ENCODE results near the gene TACC2.

The TACC2 gene

DNA sequence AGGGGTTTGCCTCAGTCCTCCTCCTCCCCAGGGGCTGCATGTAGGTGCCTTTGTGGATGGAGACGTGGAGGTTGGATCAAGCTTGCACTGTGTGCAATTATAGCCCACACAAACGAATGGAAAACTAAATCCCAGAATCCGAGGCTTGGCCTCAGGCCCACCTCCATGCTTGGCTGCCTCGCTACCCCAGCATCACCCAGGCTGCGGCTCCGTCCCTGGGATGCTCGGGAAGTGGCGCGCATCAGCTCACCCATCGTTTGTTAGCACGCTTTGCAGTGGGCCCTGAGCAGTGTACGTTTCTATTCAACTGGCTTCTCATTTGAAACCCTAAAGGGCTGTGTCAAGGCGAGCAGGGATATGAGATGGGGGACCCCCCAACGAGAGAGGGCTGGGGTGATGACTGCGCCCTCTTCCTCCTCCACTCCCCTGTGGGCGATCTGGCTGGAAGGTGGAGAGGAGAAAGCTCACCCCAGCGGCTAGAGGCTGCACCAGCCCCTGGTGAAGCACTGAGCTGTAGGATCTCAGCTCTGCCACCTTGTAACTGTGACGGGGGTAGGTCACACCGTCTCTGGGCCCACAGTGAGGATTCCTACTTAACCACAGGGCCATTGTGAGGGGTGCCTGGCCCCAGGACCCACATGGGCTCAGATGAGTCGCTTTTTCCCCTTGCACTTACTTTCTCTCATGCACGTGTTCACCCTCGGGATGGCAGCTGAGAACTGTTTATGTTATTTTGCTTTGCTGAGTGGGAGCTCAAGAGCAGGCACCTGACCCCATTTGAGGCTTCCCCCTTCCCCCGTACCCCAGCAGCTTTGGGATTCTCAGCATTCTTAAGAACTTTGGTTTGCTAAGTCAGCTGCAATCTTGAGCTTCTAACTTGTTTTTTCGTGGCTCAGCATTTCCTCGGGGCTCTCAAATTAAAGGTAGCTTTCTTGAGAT, 269.4 kb downstream of the TACC2 start:
- DNase-seq, result no peak

- no peak for DNase-seq
These were observed 270.1 kb downstream of the TACC2 start for GRCh38 chr10:122259075-122259466.

GRCh38 chr10:122261584-122261983, 272.6 kb downstream of the TACC2 start:
- DNase-seq, result no peak

- no peak for DNase-seq
These were observed 275.0 kb downstream of the TACC2 start for GRCh38 chr10:122263971-122264370.

DNA sequence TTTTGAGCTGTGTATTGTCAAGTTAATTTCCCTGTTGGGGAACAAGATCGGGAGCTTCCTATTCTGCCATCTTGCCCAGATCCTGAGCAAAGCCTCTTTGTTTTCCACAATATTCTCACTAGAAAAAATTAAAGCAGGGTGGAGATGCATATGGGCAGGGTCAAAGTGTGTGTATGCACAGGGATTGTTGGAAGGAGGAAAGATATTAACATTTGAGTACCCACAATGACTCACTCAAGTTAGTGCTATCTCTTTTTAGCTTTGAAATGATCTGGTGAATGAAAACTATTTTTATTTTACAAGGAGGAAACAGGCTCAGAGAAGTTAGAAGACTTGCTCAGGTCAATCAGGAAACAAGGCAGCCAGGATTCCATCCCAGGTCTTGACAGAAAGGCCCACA, 275.5 kb downstream of the TACC2 start:
- DNase-seq, result no peak

GRCh38 chr10:122264931-122265330, 276.0 kb downstream of the TACC2 start:
- no peak for DNase-seq

GRCh38 chr10:122265896-122266295, 276.9 kb downstream of the TACC2 start:
- no peak for DNase-seq

GRCh38 chr10:122267849-122268737, 279.1 kb downstream of the TACC2 start:
- DNase-seq, result peak in 2 of 6 experiments; percentile 2 to 6

GRCh38 chr10:122269059-122269687, 280.2 kb downstream of the TACC2 start:
- DNase-seq, result no peak

GRCh38 chr10:122271076-122271475, 282.1 kb downstream of the TACC2 start, which contains the start of gene BTBD16:
Gene BTBD16, plus strand, starts transcription at chr10:122271296. Its CDS starts 3,786 bp downstream, at chr10:122275082.
- no peak for DNase-seq

DNA sequence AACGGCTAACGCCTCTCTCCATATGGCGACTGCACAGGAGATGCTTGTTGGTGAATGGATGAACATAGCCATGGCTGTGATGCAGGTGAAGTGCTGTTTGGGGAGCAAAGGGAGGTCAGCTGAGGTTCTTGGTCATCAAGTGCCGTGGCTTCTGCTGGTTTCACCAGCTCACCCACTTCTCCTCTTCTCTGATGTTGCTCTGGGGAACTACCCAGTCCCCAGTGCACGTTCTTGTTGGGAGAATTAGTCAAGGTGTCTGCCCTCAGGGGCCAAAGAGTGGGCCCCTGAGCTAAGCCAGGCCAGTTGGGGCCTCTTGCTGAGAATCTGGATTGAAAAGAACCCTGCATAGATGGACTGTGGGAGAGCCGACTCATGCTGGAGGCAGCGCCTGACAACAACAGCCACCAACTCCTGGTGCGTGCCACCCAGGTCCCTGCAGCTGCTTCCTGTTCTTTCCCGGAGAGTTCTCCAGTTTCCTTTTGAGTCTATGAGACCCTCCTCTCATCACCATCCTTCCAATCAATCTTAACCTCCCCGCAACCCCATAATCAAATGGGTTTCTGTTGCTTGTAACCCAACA, 285.1 kb downstream of the TACC2 start:
- no peak for DNase-seq

DNA sequence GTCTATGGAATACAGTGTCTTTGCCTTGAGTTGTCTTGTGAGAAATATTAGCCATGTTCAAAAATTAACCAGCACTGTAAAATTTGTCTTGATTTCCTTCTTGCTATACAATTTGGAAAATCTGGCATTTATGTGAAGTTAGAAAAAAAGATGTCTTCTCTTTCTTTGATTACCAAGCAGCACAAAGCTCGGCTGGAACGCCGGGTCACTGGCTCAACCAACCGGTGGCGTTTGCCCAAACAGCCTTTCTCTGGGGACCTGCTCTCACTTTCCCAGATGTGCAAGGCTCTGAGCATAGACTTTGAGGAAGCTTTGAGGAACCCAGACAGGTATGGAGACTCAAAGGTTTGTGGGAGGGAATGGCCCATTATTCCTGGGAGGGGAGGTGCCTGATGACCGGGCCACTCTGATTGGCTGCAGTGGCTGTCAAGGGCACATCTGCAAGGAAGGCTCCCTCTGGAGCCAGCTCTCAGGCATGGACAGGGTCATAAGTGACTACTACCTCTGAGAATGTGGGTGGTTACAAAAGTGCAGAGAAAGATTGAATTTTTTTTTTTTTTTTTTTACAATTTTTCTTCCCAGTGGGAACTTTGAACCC, 287.7 kb downstream of the TACC2 start:
- no peak for DNase-seq

DNA sequence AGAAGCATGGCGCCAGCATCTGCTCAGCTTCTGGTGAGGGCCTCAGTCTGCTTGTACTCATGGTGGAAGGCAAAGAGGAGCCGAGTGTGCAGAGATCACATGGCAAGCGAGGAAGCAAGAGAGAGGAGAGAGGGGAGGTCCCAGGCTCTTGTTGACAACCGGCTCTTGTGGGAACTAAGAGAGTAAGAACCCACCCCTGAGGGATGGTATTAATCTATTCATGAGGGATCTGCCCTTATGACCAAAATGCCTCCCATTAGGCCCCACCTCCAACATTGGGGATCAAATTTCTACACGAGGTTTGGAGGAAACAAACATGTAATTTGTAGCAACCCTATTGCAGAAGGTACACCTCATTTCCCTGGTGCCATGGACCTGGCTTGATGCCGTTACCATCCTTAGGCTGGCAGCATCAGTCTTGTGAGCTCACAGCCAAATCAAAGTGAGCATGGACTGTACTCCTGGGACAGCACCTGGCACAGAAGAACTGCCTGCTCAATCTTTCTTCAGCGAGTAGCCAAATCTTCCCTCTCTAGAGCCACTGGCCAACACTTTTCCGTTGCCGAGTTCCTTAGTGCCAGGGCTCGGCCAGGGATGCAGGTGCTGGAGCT, 288.7 kb downstream of the TACC2 start:
- DNase-seq, result no peak

GRCh38 chr10:122279725-122280141, 290.8 kb downstream of the TACC2 start:
- DNase-seq, result no peak

DNA sequence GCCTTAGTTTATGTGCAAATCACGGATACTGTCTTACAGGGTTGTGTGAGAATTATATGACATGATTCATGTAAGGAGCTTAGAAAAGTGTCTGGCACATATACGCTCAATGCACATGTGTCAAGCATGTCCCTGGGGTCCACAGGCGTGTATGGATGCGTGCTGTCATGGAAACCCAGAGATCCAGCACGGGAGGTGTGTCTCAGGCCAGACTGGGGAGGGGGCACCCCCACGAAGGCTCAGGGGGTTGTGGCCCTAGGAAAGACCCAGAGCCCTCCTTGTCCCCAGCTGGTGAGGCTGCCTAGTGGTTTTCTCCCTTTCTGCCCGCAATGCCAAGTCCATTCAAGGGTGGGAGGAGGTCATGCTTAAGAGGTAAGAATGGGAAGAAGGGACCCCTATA, 291.2 kb downstream of the TACC2 start:
- no peak for DNase-seq

DNA sequence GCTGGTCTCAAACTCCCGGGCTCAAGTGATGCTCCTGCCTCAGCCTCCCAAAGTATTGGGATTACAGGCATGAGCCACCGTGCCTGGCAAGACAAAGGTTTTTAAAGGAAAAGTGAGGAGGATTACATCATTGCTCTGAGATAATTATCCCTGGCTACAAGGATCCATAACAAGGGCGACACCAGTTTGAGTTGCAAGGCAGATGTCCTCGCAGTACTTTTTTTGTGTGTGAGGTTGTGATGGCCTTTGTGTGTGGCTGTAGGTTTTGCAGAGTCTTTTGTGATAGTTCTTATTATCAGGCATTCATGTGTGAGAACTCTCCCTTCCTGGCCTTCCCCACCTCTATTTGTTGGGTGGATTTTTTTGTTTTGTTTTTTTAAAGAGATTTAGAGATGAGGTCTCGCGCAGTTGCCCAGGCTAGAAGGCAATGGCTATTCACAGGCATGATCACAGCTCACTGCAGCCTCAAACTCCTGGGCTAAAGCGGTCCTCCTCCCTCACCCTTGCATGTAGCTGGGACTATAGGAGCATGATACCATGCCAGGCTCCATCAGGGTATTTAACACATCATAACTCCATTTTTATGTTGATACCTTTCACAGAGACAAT, 292.2 kb downstream of the TACC2 start:
- no peak for DNase-seq

DNA sequence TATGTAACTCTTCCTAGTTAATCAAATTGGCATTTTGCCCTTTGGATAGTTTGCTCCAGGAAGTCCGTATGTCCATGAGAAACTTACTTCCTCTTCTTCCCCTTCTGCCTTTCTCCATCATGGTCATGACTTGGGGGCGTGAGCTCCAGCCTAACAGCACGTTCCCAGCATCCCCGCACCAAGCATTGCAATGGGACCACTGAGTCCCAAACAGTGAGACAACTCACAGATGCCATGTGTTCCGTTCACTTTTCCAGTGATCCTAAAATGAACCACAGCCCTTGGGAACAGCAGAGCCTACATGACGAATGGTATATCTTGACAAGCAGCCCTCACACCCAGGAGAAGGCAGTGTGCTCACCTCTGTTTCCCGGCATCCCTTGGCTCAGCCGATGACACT, 292.8 kb downstream of the TACC2 start:
- DNase-seq, result no peak

GRCh38 chr10:122282253-122282671, 293.3 kb downstream of the TACC2 start:
- DNase-seq, result no peak

GRCh38 chr10:122282909-122283308, 293.9 kb downstream of the TACC2 start:
- DNase-seq, result no peak

GRCh38 chr10:122285506-122286444, 296.8 kb downstream of the TACC2 start:
- DNase-seq, result no peak

Data from stimulated activated naive CD4-positive, alpha-beta T cell (primary cell).